Type B pancreatic cell (in vitro differentiated cells): ENCODE data around the gene ARCN1. TPM values are rescaled to one million over a fixed set of nuclear protein-coding genes. Genes with fewer than 3 reads are reported as not detected.

ENCODE experiments used
- DNase-seq: peaks from one replicate; pipeline ENCODE4 v3.0.0; 2021; ENCODE audit warnings: mixed read lengths; ENCODE audit not compliant: unreplicated experiment; ENCODE audit errors: extremely low spot score
- H3K27ac Mint-ChIP-seq: 2 replicates; pipeline ENCODE4 v1.8.0; 2021; ENCODE audit warnings: mild to moderate bottlenecking, mixed read lengths
- H3K27me3 Mint-ChIP-seq: 2 replicates; pipeline ENCODE4 v1.8.0; 2021; ENCODE audit warnings: mixed read lengths
- H3K36me3 Mint-ChIP-seq: 2 replicates; pipeline ENCODE4 v1.8.0; 2021; ENCODE audit warnings: mixed read lengths
- H3K4me1 Mint-ChIP-seq: one replicate; pipeline ENCODE4 v1.8.0; 2021; ENCODE audit warnings: mixed read lengths; ENCODE audit not compliant: unreplicated experiment
- H3K4me3 Mint-ChIP-seq: 2 replicates; pipeline ENCODE4 v1.8.0; 2021; ENCODE audit warnings: mild to moderate bottlenecking, mixed read lengths
- H3K9me3 Mint-ChIP-seq: 2 replicates; pipeline ENCODE4 v1.8.0; 2021; ENCODE audit warnings: mixed read lengths
- total RNA-seq: library from RNA; stranded (reverse); gene quantifications from 2 replicates; pipeline ENCODE4 v1.2.1, GENCODE V29; 2021; ENCODE audit warnings: low replicate concordance
- TF ChIP-seq, protein P1 (sequence below): fragments of 200-600 bp; sonication (generic); conservative IDR thresholded peaks from 2 replicates; pipeline ENCODE4 v1.5.0; 2021; ENCODE audit warnings: antibody characterized with exemption, mild to moderate bottlenecking

Gene ARCN1
- total RNA-seq, 1 donor from 2014 or later: 139 TPM

DNA sequence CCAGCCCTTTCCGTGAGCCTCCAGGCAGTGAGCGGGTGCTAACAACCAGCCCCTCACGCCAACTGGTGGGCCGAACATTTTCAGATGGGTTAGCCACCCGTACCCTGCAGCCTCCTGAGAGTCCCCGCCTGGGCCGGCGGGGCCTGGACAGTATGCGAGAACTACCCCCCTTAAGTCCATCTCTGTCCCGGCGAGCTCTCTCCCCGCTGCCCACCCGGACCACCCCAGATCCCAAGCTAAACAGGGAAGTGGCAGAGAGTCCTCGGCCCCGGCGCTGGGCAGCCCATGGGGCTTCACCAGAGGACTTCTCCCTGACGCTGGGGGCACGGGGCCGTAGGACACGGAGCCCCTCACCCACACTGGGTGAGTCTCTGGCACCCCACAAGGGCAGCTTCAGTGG, 55.8 kb downstream of the ARCN1 start:
- peaks cover 4% of the 10 kb centered on the region for H3K4me1 Mint-ChIP-seq
- TF ChIP-seq, protein P1, sequence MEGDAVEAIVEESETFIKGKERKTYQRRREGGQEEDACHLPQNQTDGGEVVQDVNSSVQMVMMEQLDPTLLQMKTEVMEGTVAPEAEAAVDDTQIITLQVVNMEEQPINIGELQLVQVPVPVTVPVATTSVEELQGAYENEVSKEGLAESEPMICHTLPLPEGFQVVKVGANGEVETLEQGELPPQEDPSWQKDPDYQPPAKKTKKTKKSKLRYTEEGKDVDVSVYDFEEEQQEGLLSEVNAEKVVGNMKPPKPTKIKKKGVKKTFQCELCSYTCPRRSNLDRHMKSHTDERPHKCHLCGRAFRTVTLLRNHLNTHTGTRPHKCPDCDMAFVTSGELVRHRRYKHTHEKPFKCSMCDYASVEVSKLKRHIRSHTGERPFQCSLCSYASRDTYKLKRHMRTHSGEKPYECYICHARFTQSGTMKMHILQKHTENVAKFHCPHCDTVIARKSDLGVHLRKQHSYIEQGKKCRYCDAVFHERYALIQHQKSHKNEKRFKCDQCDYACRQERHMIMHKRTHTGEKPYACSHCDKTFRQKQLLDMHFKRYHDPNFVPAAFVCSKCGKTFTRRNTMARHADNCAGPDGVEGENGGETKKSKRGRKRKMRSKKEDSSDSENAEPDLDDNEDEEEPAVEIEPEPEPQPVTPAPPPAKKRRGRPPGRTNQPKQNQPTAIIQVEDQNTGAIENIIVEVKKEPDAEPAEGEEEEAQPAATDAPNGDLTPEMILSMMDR: no peak
- peaks cover 2% of the 10 kb centered on the region for H3K36me3 Mint-ChIP-seq
- no peaks in the 10 kb centered on the region for H3K9me3 Mint-ChIP-seq
- no peak overlapping the region for H3K27ac Mint-ChIP-seq
- H3K4me3 Mint-ChIP-seq: no peak overlapping the region
- no peak for DNase-seq
- no peaks in the 10 kb centered on the region for H3K27me3 Mint-ChIP-seq

DNA sequence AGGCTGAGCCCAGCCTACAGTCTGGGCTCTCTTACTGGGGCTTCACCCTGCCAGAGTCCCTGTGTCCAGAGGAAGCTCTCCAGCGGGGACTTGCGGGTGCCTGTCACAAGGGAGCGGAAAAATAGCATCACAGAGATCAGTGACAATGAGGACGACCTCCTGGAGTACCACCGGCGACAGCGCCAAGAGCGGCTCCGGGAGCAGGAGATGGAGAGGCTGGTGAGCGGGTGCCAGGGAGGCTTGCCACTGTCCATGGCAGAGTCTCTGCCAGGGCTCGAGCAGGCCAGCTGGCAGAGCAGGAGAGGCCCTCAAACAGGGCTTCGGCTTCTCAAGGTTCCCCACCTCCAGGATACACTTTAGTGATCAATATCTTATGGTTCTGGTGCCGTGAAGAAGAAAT, 56.2 kb downstream of the ARCN1 start:
- DNase-seq: no peak
- Mint-ChIP-seq H3K27me3 (no peaks in the 10 kb centered on the region), H3K27ac (no peak overlapping the region), H3K4me3 (no peak overlapping the region), H3K36me3 (peaks cover 4% of the 10 kb centered on the region), H3K4me1 (peaks cover 3% of the 10 kb centered on the region), H3K9me3 (no peaks in the 10 kb centered on the region)
- TF ChIP-seq, protein P1: no peak

DNA sequence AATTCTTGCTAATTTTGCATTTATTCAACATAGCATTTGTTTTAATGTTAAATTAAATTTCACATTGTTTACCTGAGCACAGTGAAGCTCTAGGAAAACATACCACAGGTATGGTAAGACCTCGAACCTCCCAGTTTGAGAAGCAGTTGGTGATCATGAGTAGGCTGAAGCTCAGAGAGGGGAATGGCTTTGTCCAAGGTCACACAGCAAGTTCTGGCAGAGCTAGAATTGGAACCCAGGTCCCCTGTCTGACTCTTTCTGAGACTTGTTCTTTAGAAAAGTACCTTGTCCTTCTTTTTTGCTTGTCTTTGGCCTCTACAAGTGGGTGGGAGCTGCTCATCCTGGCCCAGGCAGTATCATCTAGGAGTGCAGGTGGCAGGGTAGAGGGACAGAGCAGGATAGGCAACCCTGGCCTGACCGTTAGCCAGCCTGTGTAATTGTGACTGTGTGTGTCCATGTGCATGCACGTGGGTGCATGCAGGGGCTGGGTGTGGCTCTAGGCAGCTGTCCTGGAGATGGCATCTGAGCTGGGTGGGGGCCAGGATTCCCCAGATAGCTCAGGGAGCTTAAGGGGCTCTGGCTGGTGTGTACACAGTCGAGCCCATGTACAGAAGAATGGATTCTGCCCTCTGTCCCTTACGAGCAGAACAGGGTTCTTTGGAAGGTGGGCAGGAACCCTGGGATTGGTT, 56.8 kb downstream of the ARCN1 start:
- H3K36me3 Mint-ChIP-seq: peaks cover 4% of the 10 kb centered on the region
- no peaks in the 10 kb centered on the region for H3K9me3 Mint-ChIP-seq
- TF ChIP-seq, protein P1: no peak
- H3K27ac Mint-ChIP-seq: no peak overlapping the region
- no peaks in the 10 kb centered on the region for H3K27me3 Mint-ChIP-seq
- no peak for DNase-seq
- H3K4me3 Mint-ChIP-seq: no peak overlapping the region
- peaks cover 2% of the 10 kb centered on the region for H3K4me1 Mint-ChIP-seq

DNA sequence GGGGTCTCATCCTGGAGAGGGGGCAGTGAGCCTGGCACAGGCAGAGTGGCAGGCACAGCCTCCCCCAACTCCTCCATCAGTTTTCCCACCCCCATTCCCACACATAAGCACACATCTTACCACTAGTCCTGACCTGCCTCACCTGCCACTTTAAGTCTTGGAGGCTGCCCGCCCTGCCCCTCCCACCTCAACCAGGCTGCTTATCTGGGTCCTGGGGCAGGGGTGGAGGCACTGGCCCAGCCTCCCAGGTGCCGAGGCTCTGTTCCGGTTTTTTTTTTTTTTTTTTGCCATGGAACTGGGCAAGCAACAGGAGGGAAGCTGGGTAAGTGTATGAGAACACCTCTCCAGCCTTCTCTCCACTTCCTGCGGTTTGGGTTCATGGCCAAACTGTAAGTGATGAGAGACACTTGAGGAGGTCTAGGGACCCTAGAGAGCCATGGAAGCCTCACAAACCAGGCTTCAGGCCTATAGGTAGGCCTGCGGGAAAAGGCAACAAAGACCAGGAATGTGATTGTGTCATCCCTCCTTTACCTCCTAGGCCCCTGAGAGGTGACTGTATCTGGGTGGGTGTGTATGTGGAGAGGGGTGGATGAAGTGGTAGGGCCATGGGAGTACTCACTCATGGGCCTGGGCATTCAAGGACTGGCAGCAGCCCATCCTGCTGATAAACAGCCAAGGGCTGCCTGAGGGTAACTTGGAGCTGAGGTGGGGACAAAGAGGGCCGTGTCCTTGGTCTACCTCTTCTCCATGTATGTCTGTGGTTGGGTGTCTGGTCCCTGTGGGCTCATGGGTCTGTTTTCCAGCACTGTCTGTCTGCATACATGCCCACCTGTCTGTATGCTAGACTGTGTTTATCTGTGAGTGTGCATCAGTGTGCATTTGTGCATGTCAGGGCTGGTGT, 57.8 kb downstream of the ARCN1 start:
- H3K4me1 Mint-ChIP-seq: peaks cover 8% of the 10 kb centered on the region
- no peaks in the 10 kb centered on the region for H3K9me3 Mint-ChIP-seq
- no peak overlapping the region for H3K27ac Mint-ChIP-seq
- TF ChIP-seq, protein P1: no peak
- H3K36me3 Mint-ChIP-seq: peaks cover 4% of the 10 kb centered on the region
- H3K4me3 Mint-ChIP-seq: no peak overlapping the region
- DNase-seq: no peak
- H3K27me3 Mint-ChIP-seq: no peaks in the 10 kb centered on the region

DNA sequence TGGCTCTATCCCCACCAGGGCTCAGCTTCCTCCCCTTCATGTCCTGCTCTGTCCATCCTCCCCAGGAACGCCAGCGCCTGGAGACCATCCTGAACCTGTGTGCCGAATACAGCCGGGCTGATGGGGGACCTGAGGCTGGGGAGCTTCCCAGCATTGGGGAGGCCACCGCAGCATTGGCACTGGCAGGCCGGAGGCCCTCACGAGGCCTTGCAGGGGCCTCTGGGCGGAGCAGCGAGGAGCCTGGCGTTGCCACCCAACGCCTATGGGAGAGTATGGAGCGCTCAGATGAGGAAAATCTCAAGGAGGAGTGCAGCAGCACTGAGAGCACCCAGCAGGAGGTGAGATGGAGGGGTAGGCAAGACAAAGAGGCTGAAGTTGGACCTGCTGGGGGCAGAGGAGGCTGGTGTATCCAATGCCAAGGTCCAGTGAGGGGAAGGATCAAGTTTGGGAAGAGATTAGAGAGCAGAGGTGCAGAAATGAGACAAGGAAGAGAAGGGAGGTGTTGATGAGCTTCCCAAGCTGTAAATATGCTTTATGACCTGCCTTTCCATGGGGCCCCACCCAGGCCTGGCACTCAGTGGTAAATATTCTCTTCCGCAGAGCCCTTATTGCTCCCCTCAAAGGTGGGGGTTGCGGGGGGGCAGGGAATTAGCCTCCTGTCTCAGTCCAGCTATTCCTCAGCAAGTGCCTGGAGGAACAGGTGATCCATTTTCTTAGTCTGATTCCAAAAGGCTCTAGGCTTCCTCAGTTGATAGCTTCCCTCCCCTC, 59.1 kb downstream of the ARCN1 start:
- Mint-ChIP-seq H3K9me3 (no peaks in the 10 kb centered on the region), H3K36me3 (peaks cover 10% of the 10 kb centered on the region), H3K4me3 (no peak overlapping the region), H3K4me1 (peaks cover 18% of the 10 kb centered on the region), H3K27me3 (no peaks in the 10 kb centered on the region), H3K27ac (no peak overlapping the region)
- TF ChIP-seq, protein P1: no peak
- DNase-seq: no peak
